Posterior cingulate gyrus (tissue), 11 donors: ENCODE data around the gene NIPBL.
A peak's percentile ranks its signal among the peaks of the same experiment; 100 is the strongest.
"Not testable (repeated sequence)": the region's sequence is repeated elsewhere in the genome, so short reads cannot be mapped to it uniquely, and the experiment has no call there.

Experiments used
- DNase-seq, 10 donors: peaks; one replicate each; pipeline versions ENCODE4 v3.0.0 to v3.0.0-alpha.2; 2020 to 2021; ENCODE audit warnings: mixed read lengths in 3 of 10
- intact Hi-C: fragments of 100-400 bp; cut with DNase I; formaldehyde crosslinking; loops from one replicate; pipeline ENCODE4 v1.15.1; 2023

The NIPBL gene

GRCh38 chr5:36876299-36876964 lies at the start of gene NIPBL:
Gene NIPBL, plus strand, starts transcription at chr5:36876769. Its CDS starts 76,928 bp downstream, at chr5:36953697.
- intact Hi-C loops: loop anchor here (5.0 kb wide), 3 partner anchors 131 to 724 kb away; partner anchors contain the start of genes LMBRD2, NADK2 and SKP2

GRCh38 chr5:36832274-36832673 lies 44.3 kb upstream of the NIPBL start:
- DNase-seq: no peak
- intact Hi-C loops: no loop called here

More at GRCh38 chr5:36876299-36876964, at the start of gene NIPBL:
- peak; percentile 86 to 98 (median 88) for DNase-seq

- no peak for DNase-seq
- intact Hi-C loops: no loop called here
Observed at GRCh38 chr5:36836831-36837230, 39.7 kb upstream of the NIPBL start.

- intact Hi-C loops: no loop called here
- DNase-seq: no peak
Observed at GRCh38 chr5:36839489-36840476, 36.8 kb upstream of the NIPBL start.

- no peak for DNase-seq
- intact Hi-C loops: no loop called here
Observed at GRCh38 chr5:36841677-36842076, 34.9 kb upstream of the NIPBL start.

- no peak for DNase-seq
Observed at GRCh38 chr5:36842087-36842486, 34.5 kb upstream of the NIPBL start.

GRCh38 chr5:36844305-36844704 lies 32.3 kb upstream of the NIPBL start:
- intact Hi-C loops: no loop called here
- no peak for DNase-seq

More at GRCh38 chr5:36842087-36842486, 34.5 kb upstream of the NIPBL start:
- intact Hi-C loops: no loop called here

- intact Hi-C loops, DNase-seq: not testable (repeated sequence)
Observed at GRCh38 chr5:36848545-36848944, 28.0 kb upstream of the NIPBL start.

GRCh38 chr5:36852903-36853302 lies 23.7 kb upstream of the NIPBL start:
- intact Hi-C loops, DNase-seq: not testable (repeated sequence)

GRCh38 chr5:36854402-36855140 lies 22.0 kb upstream of the NIPBL start:
- DNase-seq: peak in 1 of 10 donors; percentile 45
- intact Hi-C loops: no loop called here

GRCh38 chr5:36855141-36855495 lies 21.5 kb upstream of the NIPBL start:
- intact Hi-C loops: no loop called here
- no peak for DNase-seq

GRCh38 chr5:36861871-36862270 lies 14.7 kb upstream of the NIPBL start:
- intact Hi-C loops: no loop called here
- DNase-seq: no peak

GRCh38 chr5:36870399-36871040 lies 6.0 kb upstream of the NIPBL start:
- intact Hi-C loops: no loop called here
- no peak for DNase-seq

- DNase-seq: no peak
- intact Hi-C loops: loop anchor here (2.0 kb wide), 1 partner anchor 130 kb away; no protein-coding TSS in a partner anchor
Observed at GRCh38 chr5:36874465-36874864, 2.1 kb upstream of the NIPBL start.

- intact Hi-C loops: loop anchor here (1.0 to 5.0 kb wide), 5 partner anchors 69 to 723 kb away; partner anchors contain the start of genes LMBRD2, NADK2 and SKP2
- DNase-seq: peak in 9 of 10 donors; percentile 41 to 92 (median 53)
Observed at GRCh38 chr5:36875051-36875789, 1.3 kb upstream of the NIPBL start.

GRCh38 chr5:36875790-36876298 lies 725 bp upstream of the NIPBL start:
- intact Hi-C loops: loop anchor here (1.0 to 5.0 kb wide), 5 partner anchors 68 to 724 kb away; partner anchors contain the start of genes LMBRD2, NADK2 and SKP2
- DNase-seq: peak; percentile 59 to 97 (median 78)

- intact Hi-C loops: loop anchor here (5.0 kb wide), 3 partner anchors 130 to 725 kb away; partner anchors contain the start of genes LMBRD2, NADK2 and SKP2
- DNase-seq: peak; percentile 53 to 95 (median 70)
Observed at GRCh38 chr5:36876965-36877666, 547 bp downstream of the NIPBL start.
